Measurements from ENCODE around the gene STK24.
"Not testable (repeated sequence)": the region's sequence is repeated elsewhere in the genome, so short reads cannot be mapped to it uniquely, and the experiment has no call there.

STK24 gene

GRCh38 chr13:98571955-98572662 is 4.8 kb downstream of the STK24 start:
- no peak for DNase-seq
- Histone ChIP-seq H3K36me3 (replicated peaks) (no peaks in the 10 kb centered on the region), H3K4me3 (ENCODE audit: low read depth, low read length) (no peak overlapping the region), H3K27ac (peak overlapping the region; percentile 18), H3K27me3 (replicated peaks) (no peaks in the 10 kb centered on the region)
- no peak for TF ChIP-seq CTCF (IDR thresholded peaks at IDR 0.05; ENCODE audit: low read depth, low read length, missing control alignments)
- in situ Hi-C loops (cut with HindIII; ENCODE audit: low pct_ligation_motif_present, low sequenced_read_pairs) = no loop called here

GRCh38 chr13:98570929-98571372 is 6.0 kb downstream of the STK24 start:
- no peak overlapping the region for H3K4me3 ChIP-seq (ENCODE audit: low read depth, low read length)
- H3K27ac ChIP-seq = no peak overlapping the region
- TF ChIP-seq CTCF (IDR thresholded peaks at IDR 0.05; ENCODE audit: low read depth, low read length, missing control alignments) = no peak
- H3K27me3 ChIP-seq (replicated peaks) = no peaks in the 10 kb centered on the region
- H3K36me3 ChIP-seq (replicated peaks) = no peaks in the 10 kb centered on the region
- in situ Hi-C loops (cut with HindIII; ENCODE audit: low pct_ligation_motif_present, low sequenced_read_pairs) = no loop called here
- peak; percentile 40 for DNase-seq

- in situ Hi-C loops (cut with HindIII; ENCODE audit: low pct_ligation_motif_present, low sequenced_read_pairs); H3K27ac ChIP-seq: not testable (repeated sequence)
Observed at GRCh38 chr13:98569494-98570367, 7.2 kb downstream of the STK24 start.

GRCh38 chr13:98568918-98569317 is 8.0 kb downstream of the STK24 start:
- H3K4me3 ChIP-seq (ENCODE audit: low read depth, low read length) = no peak overlapping the region
- no peaks in the 10 kb centered on the region for H3K36me3 ChIP-seq (replicated peaks)
- in situ Hi-C loops (cut with HindIII; ENCODE audit: low pct_ligation_motif_present, low sequenced_read_pairs) = no loop called here
- no peaks in the 10 kb centered on the region for H3K27me3 ChIP-seq (replicated peaks)
- TF ChIP-seq CTCF (IDR thresholded peaks at IDR 0.05; ENCODE audit: low read depth, low read length, missing control alignments) = no peak
- no peak for DNase-seq
- H3K27ac ChIP-seq = no peak overlapping the region

More at GRCh38 chr13:98569494-98570367, 7.2 kb downstream of the STK24 start:
- not testable (repeated sequence) for H3K27me3 ChIP-seq (replicated peaks); H3K36me3 ChIP-seq (replicated peaks); H3K4me3 ChIP-seq (ENCODE audit: low read depth, low read length)
- DNase-seq = peak; percentile 12

- TF ChIP-seq CTCF (IDR thresholded peaks at IDR 0.05; ENCODE audit: low read depth, low read length, missing control alignments) = no peak
- Histone ChIP-seq H3K27ac (no peak overlapping the region), H3K4me3 (ENCODE audit: low read depth, low read length) (no peak overlapping the region), H3K27me3 (replicated peaks) (no peaks in the 10 kb centered on the region), H3K36me3 (replicated peaks) (no peaks in the 10 kb centered on the region)
- DNase-seq = no peak
- in situ Hi-C loops (cut with HindIII; ENCODE audit: low pct_ligation_motif_present, low sequenced_read_pairs) = no loop called here
Observed at GRCh38 chr13:98567140-98567539, 9.8 kb downstream of the STK24 start.
